Neural progenitor cell (in vitro differentiated cells): Measurements from ENCODE around the gene NBPF4. TPM values are rescaled to one million over a fixed set of nuclear protein-coding genes. Genes with fewer than 3 reads are reported as not detected.
"Not testable (repeated sequence)": the region's sequence is repeated elsewhere in the genome, so short reads cannot be mapped to it uniquely, and the experiment has no call there.

Experiments used
- DNase-seq: peaks from one replicate; pipeline ENCODE4 v3.0.0-alpha.2; 2016; ENCODE audit warnings: low spot score
- H2AFZ ChIP-seq: fragments of 200-600 bp; sonication (generic); replicated peaks from 2 replicates; pipeline ENCODE4 v1.6.1; 2016; ENCODE audit warnings: antibody characterized with exemption
- H3F3A ChIP-seq: fragments of 200-600 bp; sonication (generic); 2 replicates; pipeline ENCODE4 v1.6.1; 2016; ENCODE audit warnings: antibody characterized with exemption, low read depth
- H3K27ac ChIP-seq: fragments of 200-600 bp; sonication (generic); 2 replicates; pipeline ENCODE4 v1.5.1; 2016; ENCODE audit warnings: mild to moderate bottlenecking
- H3K27me3 ChIP-seq: fragments of 200-600 bp; sonication (generic); 2 replicates; pipeline ENCODE4 v1.6.1; 2016; ENCODE audit warnings: mild to moderate bottlenecking, moderate library complexity
- H3K36me3 ChIP-seq: fragments of 200-600 bp; sonication (generic); 2 replicates; pipeline ENCODE4 v1.5.1; 2016
- H3K4me1 ChIP-seq: fragments of 200-600 bp; sonication (generic); 2 replicates; pipeline ENCODE4 v1.6.1; 2016; ENCODE audit warnings: mixed run types
- H3K4me2 ChIP-seq: fragments of 200-600 bp; sonication (generic); 2 replicates; pipeline ENCODE4 v1.6.1; 2016
- H3K4me3 ChIP-seq: fragments of 200-600 bp; sonication (generic); 2 replicates; pipeline ENCODE4 v1.5.1; 2016
- H3K79me2 ChIP-seq: fragments of 200-600 bp; sonication (generic); 2 replicates; pipeline ENCODE4 v1.6.1; 2016; ENCODE audit warnings: low read depth
- H3K9ac ChIP-seq: fragments of 200-600 bp; sonication (generic); 2 replicates; pipeline ENCODE4 v1.6.1; 2016
- H3K9me3 ChIP-seq: fragments of 200-600 bp; sonication (generic); 2 replicates; pipeline ENCODE4 v1.5.1; 2016; ENCODE audit warnings: low read depth
- H4K20me1 ChIP-seq: fragments of 200-600 bp; sonication (generic); 2 replicates; pipeline ENCODE4 v1.6.1; 2016; ENCODE audit warnings: low read depth
- H3K27ac Mint-ChIP-seq: 3 replicates; pipeline ENCODE4 v1.8.0; 2021; ENCODE audit warnings: mixed read lengths
- H3K27me3 Mint-ChIP-seq: 2 replicates; pipeline ENCODE4 v1.8.0; 2022; ENCODE audit warnings: low read depth, mild to moderate bottlenecking, inconsistent platforms, moderate library complexity, mixed read lengths; ENCODE audit not compliant: insufficient read depth
- H3K36me3 Mint-ChIP-seq: 3 replicates; pipeline ENCODE4 v1.8.0; 2021; ENCODE audit warnings: mixed read lengths
- H3K4me1 Mint-ChIP-seq: 3 replicates; pipeline ENCODE4 v1.8.0; 2021; ENCODE audit warnings: mixed read lengths
- H3K4me3 Mint-ChIP-seq: 3 replicates; pipeline ENCODE4 v1.8.0; 2021; ENCODE audit warnings: mild to moderate bottlenecking, moderate library complexity, mixed read lengths
- H3K9me3 Mint-ChIP-seq: 3 replicates; pipeline ENCODE4 v1.8.0; 2020; ENCODE audit warnings: mixed read lengths
- total RNA-seq: library from RNA; depleted of rRNA; stranded (reverse); fragments of >200 nt; gene quantifications from 2 replicates; pipeline ENCODE4 v1.2.3, GENCODE V29; 2015; ENCODE audit warnings: low replicate concordance

NBPF4 gene
- not detected in 2 replicates for total RNA-seq

DNA sequence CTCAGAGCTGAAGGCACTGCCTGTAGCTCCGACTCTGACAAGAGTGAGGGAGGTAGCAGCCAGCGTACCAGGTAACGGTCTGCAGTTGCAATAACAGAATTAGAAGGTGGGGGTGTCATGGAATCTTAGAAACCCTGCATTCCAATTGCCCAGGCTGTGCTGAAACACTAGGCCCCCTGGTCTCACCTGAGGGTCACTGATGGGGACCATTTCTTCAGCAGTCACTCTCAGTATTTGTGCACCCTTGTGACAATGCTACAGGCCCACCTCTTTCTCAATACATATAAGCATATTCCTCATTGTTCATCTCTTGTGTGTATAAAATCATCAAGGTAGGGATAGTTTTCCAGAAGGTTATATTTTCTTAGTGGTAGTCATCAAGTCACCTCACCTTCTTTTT lies at the start of gene NBPF4:
TSS of gene NBPF4 (minus strand) at position 101 of the 400 bp plus-strand sequence. CDS start 315 bp downstream, outside the sequence.
- H4K20me1 ChIP-seq, H3F3A ChIP-seq, H3K4me1 Mint-ChIP-seq, H2AFZ ChIP-seq, H3K27ac Mint-ChIP-seq, H3K36me3 Mint-ChIP-seq, H3K4me1 ChIP-seq, H3K9me3 Mint-ChIP-seq, H3K4me3 Mint-ChIP-seq, H3K4me2 ChIP-seq, H3K4me3 ChIP-seq, H3K9ac ChIP-seq, H3K27me3 ChIP-seq, H3K36me3 ChIP-seq, H3K27me3 Mint-ChIP-seq, DNase-seq, H3K9me3 ChIP-seq, H3K27ac ChIP-seq, H3K79me2 ChIP-seq: not testable (repeated sequence)

DNA sequence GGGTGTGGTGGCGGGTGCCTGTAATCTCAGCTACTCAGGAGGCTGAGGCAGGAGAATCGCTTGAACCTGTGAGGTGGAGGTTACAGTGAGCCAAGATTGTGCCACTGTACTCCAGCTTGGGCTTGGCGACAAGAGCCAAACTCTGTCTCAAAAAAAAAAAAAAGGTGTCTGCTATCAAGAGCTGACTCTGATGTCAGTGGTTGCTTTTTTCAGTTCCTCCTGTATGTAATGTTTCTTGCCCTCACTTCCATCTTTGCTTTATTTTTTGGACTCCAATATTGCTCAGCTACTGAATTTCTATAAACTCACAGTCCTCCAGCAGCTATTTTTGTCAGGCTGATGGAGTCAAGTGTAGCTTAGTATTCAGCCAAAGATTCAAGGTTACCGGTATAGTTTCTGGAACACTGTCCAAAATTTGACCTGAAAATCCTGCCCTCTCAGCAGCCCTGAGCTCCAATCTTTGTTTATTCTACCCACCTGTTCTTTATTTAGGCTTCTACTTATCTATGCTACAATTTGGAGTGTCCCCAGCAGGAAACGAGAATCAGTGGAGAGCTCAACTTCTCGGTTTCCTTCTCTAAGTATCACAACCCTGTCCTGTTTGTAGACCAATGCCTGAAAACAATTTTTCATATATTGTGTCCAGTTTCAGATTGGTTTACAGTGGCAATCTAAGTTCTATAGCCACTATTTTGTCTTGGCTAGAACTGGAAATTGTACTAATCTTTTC lies 38.8 kb upstream of the NBPF4 start:
- H3K9ac ChIP-seq, H3K4me1 Mint-ChIP-seq, H3K27ac ChIP-seq, H3K4me3 ChIP-seq, H2AFZ ChIP-seq, H3K27ac Mint-ChIP-seq, H4K20me1 ChIP-seq, DNase-seq, H3K4me1 ChIP-seq, H3F3A ChIP-seq, H3K79me2 ChIP-seq, H3K4me3 Mint-ChIP-seq, H3K9me3 ChIP-seq, H3K4me2 ChIP-seq, H3K27me3 Mint-ChIP-seq, H3K9me3 Mint-ChIP-seq, H3K36me3 ChIP-seq, H3K36me3 Mint-ChIP-seq, H3K27me3 ChIP-seq: not testable (repeated sequence)

- not testable (repeated sequence) for H3K27me3 ChIP-seq, H3K36me3 Mint-ChIP-seq, H3K79me2 ChIP-seq, H3K36me3 ChIP-seq, DNase-seq, H3K9ac ChIP-seq, H4K20me1 ChIP-seq, H2AFZ ChIP-seq, H3K4me2 ChIP-seq, H3K4me3 Mint-ChIP-seq, H3K4me1 Mint-ChIP-seq, H3K9me3 ChIP-seq, H3K4me1 ChIP-seq, H3K9me3 Mint-ChIP-seq, H3K27ac Mint-ChIP-seq, H3K4me3 ChIP-seq, H3K27ac ChIP-seq, H3F3A ChIP-seq, H3K27me3 Mint-ChIP-seq
Measured at GRCh38 chr1:108272485-108273327, 28.8 kb upstream of the NBPF4 start.

GRCh38 chr1:108267097-108267496 lies 23.2 kb upstream of the NBPF4 start:
- not testable (repeated sequence) for H3F3A ChIP-seq, H3K4me1 ChIP-seq, DNase-seq, H3K4me3 ChIP-seq, H3K27ac Mint-ChIP-seq, H3K9ac ChIP-seq, H3K36me3 Mint-ChIP-seq, H3K36me3 ChIP-seq, H3K4me3 Mint-ChIP-seq, H3K9me3 ChIP-seq, H3K27me3 Mint-ChIP-seq, H3K27me3 ChIP-seq, H3K4me1 Mint-ChIP-seq, H3K27ac ChIP-seq, H2AFZ ChIP-seq, H3K9me3 Mint-ChIP-seq, H3K4me2 ChIP-seq, H4K20me1 ChIP-seq, H3K79me2 ChIP-seq

GRCh38 chr1:108261967-108262366 lies 18.1 kb upstream of the NBPF4 start:
- H3K9me3 ChIP-seq, H3K27ac ChIP-seq, H4K20me1 ChIP-seq, H3K4me2 ChIP-seq, H3K27me3 ChIP-seq, H3K27ac Mint-ChIP-seq, H3K36me3 Mint-ChIP-seq, H3K4me1 ChIP-seq, H3K36me3 ChIP-seq, DNase-seq, H3K9me3 Mint-ChIP-seq, H3K4me3 ChIP-seq, H3F3A ChIP-seq, H3K9ac ChIP-seq, H3K4me1 Mint-ChIP-seq, H3K27me3 Mint-ChIP-seq, H2AFZ ChIP-seq, H3K4me3 Mint-ChIP-seq, H3K79me2 ChIP-seq: not testable (repeated sequence)

- not testable (repeated sequence) for H3F3A ChIP-seq, H3K27ac ChIP-seq, H3K27me3 Mint-ChIP-seq, H3K9ac ChIP-seq, H3K4me3 ChIP-seq, H3K9me3 ChIP-seq, H3K36me3 ChIP-seq, H3K27ac Mint-ChIP-seq, H3K4me3 Mint-ChIP-seq, H3K79me2 ChIP-seq, H3K4me1 Mint-ChIP-seq, H3K4me2 ChIP-seq, H2AFZ ChIP-seq, H4K20me1 ChIP-seq, DNase-seq, H3K36me3 Mint-ChIP-seq, H3K9me3 Mint-ChIP-seq, H3K4me1 ChIP-seq, H3K27me3 ChIP-seq
Measured at GRCh38 chr1:108261519-108261918, 17.6 kb upstream of the NBPF4 start.

- H2AFZ ChIP-seq, H3K79me2 ChIP-seq, H3K4me1 Mint-ChIP-seq, H4K20me1 ChIP-seq, H3K4me3 ChIP-seq, H3K27ac ChIP-seq, H3K27me3 ChIP-seq, H3K4me3 Mint-ChIP-seq, H3K27ac Mint-ChIP-seq, H3K27me3 Mint-ChIP-seq, H3K9ac ChIP-seq, H3K4me2 ChIP-seq, H3K9me3 Mint-ChIP-seq, H3K4me1 ChIP-seq, DNase-seq, H3F3A ChIP-seq, H3K9me3 ChIP-seq, H3K36me3 ChIP-seq, H3K36me3 Mint-ChIP-seq: not testable (repeated sequence)
Measured at GRCh38 chr1:108260578-108261259, 16.8 kb upstream of the NBPF4 start.

DNA sequence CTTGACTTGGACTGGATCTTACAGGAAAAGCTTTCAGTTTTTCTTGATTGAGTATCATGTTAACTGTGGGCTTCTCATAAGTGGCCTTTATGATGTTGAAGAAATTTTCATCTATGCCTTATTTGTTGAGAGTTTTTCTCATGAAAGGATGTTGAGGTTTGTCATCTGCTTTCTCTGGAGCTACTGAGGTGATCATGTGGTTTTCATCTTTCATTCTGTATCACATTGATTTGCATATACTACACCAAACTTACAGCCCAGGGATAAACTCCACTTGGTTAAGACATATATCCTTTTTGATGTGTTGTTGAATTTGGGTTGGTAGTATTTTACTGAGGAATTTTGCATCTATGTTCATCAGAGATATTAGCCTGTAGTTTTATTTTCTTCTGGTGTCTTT lies 11.6 kb upstream of the NBPF4 start:
- H2AFZ ChIP-seq, H3K27me3 Mint-ChIP-seq, H3K36me3 ChIP-seq, H4K20me1 ChIP-seq, H3F3A ChIP-seq, H3K27me3 ChIP-seq, H3K4me3 Mint-ChIP-seq, H3K9me3 ChIP-seq, DNase-seq, H3K27ac Mint-ChIP-seq, H3K4me1 Mint-ChIP-seq, H3K4me3 ChIP-seq, H3K9me3 Mint-ChIP-seq, H3K79me2 ChIP-seq, H3K9ac ChIP-seq, H3K27ac ChIP-seq, H3K4me2 ChIP-seq, H3K36me3 Mint-ChIP-seq, H3K4me1 ChIP-seq: not testable (repeated sequence)
